Esophagus mucosa (tissue), 1 donor: ENCODE data around the gene HRH3. TPM values are rescaled to one million over a fixed set of nuclear protein-coding genes. Genes with fewer than 3 reads are reported as not detected.

ENCODE experiments used
- ATAC-seq: fragments of 200-7000 bp; cut with Tn5 transposase; one replicate; pipeline ENCODE4 v1.9.1; 2020
- total RNA-seq: library from RNA; stranded (reverse); gene quantifications from one replicate; pipeline ENCODE4 v1.2.4, GENCODE V29; 2023
- donor health status: DM: yes; HTN: yes; CAD: no.

The HRH3 gene
- total RNA-seq, 1 donor from 2014 or later: not detected

DNA sequence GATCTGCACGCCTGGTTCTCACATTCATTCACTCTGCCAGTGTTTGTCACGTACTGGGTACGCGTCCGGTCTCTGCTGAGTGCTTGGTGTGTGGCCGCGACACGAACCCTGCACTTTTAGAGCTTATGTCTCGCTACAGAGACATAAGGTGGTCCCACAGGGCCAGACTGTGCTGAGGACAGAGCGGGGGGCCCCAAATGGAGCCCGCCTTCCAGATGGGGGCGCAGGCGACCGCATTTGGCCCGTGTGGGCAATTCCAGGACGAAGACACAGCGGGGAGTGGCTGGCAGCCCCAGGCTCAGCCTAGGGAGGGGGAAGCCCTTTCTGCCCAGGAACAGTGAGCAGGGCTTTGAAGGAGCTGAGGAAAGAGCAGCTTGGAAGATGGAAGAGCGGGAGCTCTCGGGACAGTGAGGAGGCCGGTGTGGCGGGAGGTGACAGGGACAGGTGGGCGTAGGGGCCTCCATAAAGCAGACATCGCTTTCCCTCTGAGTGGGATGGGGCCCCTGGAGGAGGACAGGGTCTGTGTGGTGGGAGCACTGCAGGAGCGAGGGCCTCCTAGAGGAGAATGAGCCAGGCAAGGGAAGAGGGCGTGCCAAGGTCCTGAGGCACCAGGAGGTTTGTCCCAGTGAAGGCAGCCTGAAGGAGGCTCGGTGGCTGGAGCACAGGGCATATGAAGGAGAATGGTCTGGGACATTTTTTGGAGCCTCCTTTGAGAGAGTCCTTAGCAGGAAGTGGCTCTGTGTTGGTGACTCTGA, 45.0 kb downstream of the HRH3 start:
- ATAC-seq: peak; percentile 20

GRCh38 chr20:62174021-62174804, 45.9 kb downstream of the HRH3 start:
- ATAC-seq: no peak

DNA sequence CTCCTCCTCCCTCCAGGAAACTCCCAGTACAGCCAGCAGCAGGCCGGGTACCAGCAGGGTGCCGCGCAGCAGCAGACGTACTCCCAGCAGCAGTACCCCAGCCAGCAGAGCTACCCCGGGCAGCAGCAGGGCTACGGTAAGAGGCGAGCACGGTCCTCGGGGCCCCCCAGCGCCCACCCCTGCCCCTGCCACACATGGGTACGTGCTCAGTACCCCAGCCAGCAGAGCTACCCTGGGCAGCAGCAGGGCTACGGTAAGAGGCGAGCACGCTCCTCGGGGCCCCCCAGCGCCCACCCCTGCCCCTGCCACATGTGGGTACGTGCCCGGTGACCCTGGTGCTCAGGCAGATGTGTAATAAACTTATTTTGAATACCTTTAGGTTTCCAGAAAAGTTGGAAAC, 47.4 kb downstream of the HRH3 start:
- ATAC-seq: peak; percentile 13

DNA sequence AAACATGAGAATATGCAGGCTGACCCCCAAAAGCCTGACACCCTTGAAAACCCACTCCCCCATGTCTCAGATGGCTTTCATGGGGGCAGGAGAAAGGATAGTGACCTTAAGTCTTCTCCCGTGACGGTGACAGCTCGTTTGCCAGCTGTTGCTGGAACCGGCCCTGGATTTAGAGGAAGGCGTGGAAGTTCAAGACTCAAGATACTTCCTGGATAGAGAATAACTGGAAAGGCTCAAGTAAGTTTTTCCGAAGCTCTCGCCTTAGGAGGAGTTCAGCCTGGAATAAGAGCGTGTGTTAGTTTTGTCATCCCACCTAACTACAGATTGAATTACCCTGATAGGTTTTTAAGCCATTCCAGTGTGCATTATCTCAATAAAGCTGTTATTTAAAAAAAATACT, 48.8 kb downstream of the HRH3 start:
- ATAC-seq: no peak

DNA sequence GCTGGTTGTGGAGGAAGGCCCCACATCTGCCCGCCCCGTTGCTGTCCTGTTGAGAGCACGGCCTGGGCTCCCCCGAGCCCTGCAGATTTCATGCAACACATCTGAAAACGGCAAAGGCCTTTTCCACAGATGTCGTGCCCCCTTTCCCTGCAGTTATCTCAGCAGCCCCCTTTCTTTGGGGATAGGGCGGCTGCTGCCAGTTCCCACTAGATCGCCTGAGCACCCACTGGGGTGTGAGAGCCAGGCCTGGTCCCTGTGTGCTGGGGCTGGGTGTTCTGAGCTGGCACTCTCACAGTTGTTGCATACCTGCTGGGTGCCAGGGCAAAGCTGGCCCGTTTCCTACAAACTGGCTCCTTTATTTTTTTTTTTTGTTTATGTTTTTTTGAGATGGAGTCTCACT, 49.5 kb downstream of the HRH3 start:
- ATAC-seq: no peak

GRCh38 chr20:62168890-62169435, 51.1 kb downstream of the HRH3 start:
- no peak for ATAC-seq

DNA sequence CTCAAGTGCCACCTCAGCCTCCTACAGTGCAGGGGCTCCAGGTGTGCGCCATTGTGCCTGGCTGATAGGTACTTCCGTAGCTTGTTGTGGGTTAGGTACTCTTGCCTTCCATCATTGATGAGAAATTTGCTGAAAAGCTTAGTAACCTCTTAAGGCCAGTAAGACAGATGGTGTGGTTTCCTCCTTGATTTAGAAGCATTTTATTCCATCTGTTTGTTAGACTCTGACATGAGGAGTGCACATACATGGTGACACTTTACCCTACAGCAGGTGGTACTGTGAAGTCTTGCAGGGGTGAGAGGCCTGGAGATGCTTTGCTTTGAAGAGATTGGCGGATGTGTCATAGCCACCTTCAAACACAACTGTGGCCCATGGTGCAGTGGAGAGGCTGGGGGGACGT, 52.0 kb downstream of the HRH3 start:
- no peak for ATAC-seq

GRCh38 chr20:62167474-62167873, 52.6 kb downstream of the HRH3 start:
- ATAC-seq: no peak

DNA sequence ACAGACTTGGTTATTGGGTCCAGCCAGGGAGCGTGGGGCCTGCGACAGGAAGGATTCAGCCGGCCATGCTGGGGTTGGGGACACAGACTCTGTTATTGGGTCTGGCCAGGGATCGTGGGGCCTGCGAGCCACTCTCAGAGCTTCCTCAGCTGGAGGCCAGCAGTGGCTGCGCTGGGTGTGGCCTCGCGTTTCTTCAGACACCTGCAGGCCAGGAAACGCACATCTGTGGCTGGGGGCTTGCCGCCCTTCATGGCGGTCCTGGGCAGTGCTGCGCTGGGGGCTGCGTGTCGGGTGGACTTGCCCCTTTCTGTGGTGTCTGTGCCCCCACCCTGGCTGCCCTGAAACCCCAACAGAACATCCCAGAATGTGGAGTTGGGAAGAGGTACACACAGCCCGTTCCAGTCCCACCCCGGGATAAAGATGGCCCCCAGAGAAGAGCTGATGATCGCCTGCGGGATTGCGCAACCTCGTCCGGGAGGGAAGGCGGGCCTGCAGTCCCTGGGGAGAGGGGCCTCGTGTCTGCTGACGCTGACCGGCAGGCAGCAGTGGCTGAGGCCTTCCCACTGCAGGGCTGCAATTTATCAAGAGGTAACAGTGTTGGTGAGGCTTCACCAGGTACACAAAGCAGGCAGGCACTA, 54.2 kb downstream of the HRH3 start:
- no peak for ATAC-seq

Other genes starting within 250 kb of the HRH3 start
- gene TAF4, start 154.4 kb downstream of the HRH3 start, total RNA-seq: 7.7 TPM
- gene LSM14B, start 97.8 kb downstream of the HRH3 start, total RNA-seq: 28.7 TPM
- 177 TPM for gene PSMA7, start 76.9 kb downstream of the HRH3 start, total RNA-seq
- 6.9 TPM for gene SS18L1, start 76.5 kb downstream of the HRH3 start, total RNA-seq
- 20.2 TPM for gene MTG2, start 37.2 kb downstream of the HRH3 start, total RNA-seq
- 58.5 TPM for gene OSBPL2, start 18.2 kb upstream of the HRH3 start, total RNA-seq
- 76.1 TPM for gene ADRM1, start 82.7 kb upstream of the HRH3 start, total RNA-seq
- 83.4 TPM for gene LAMA5, start 147.0 kb upstream of the HRH3 start, total RNA-seq
- 1,745 TPM for gene RPS21, start 166.8 kb upstream of the HRH3 start, total RNA-seq
- 2.4 TPM for gene CABLES2, start 187.0 kb upstream of the HRH3 start, total RNA-seq
- gene RBBP8NL, start 207.3 kb upstream of the HRH3 start, total RNA-seq: 5.1 TPM